HFF-Myc (cell line): ENCODE data around the gene CDH4.

Source experiments
- DNase-seq: peaks from one replicate; pipeline ENCODE4 v3.0.0-alpha.2; 2011; ENCODE audit warnings: low read depth; ENCODE audit errors: extremely low read depth
- H3K4me3 ChIP-seq: replicated peaks from 2 replicates; pipeline ENCODE4 v1.5.1; 2011; ENCODE audit warnings: low read depth, mild to moderate bottlenecking, control low read depth, low read length
- TF ChIP-seq, protein P1 (sequence below): IDR thresholded peaks from 2 replicates; pipeline ENCODE4 v1.5.1; 2012; ENCODE audit warnings: mild to moderate bottlenecking, low read depth, low read length, control low read depth; ENCODE audit errors: missing control alignments

Gene CDH4

DNA sequence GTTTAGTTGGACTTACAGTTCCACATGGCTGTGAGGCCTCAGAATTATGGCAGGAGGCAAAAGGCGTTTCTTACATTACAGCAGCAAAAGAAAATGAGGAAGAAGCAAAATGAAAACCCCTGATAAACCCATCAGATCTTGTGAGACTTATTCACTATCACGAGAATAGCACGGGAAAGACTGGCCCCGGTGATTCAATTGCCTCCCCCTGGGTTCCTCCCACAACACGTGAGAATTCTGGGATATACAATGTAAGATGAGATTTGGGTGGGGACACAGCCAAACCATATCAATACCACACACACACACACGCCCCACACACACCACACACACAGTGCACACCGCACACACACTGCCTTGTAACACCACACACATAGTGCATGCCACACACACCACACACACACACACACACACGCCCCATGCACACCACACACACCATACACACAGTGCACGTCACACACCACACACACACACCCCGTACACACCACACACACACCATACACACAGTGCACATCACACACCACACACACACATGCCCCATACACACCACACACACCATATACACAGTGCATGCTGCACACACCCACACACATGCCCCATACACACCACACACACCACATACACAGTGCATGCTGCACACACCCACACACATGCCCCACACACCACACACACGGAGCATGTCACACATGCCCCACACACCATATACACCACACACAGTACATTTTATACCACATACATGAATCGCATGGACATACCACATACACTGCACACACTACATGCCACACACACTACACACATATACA lies 503.1 kb downstream of the CDH4 start:
- no peak for DNase-seq
- TF ChIP-seq, protein P1, sequence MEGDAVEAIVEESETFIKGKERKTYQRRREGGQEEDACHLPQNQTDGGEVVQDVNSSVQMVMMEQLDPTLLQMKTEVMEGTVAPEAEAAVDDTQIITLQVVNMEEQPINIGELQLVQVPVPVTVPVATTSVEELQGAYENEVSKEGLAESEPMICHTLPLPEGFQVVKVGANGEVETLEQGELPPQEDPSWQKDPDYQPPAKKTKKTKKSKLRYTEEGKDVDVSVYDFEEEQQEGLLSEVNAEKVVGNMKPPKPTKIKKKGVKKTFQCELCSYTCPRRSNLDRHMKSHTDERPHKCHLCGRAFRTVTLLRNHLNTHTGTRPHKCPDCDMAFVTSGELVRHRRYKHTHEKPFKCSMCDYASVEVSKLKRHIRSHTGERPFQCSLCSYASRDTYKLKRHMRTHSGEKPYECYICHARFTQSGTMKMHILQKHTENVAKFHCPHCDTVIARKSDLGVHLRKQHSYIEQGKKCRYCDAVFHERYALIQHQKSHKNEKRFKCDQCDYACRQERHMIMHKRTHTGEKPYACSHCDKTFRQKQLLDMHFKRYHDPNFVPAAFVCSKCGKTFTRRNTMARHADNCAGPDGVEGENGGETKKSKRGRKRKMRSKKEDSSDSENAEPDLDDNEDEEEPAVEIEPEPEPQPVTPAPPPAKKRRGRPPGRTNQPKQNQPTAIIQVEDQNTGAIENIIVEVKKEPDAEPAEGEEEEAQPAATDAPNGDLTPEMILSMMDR, result no peak
- no peak overlapping the region for H3K4me3 ChIP-seq

DNA sequence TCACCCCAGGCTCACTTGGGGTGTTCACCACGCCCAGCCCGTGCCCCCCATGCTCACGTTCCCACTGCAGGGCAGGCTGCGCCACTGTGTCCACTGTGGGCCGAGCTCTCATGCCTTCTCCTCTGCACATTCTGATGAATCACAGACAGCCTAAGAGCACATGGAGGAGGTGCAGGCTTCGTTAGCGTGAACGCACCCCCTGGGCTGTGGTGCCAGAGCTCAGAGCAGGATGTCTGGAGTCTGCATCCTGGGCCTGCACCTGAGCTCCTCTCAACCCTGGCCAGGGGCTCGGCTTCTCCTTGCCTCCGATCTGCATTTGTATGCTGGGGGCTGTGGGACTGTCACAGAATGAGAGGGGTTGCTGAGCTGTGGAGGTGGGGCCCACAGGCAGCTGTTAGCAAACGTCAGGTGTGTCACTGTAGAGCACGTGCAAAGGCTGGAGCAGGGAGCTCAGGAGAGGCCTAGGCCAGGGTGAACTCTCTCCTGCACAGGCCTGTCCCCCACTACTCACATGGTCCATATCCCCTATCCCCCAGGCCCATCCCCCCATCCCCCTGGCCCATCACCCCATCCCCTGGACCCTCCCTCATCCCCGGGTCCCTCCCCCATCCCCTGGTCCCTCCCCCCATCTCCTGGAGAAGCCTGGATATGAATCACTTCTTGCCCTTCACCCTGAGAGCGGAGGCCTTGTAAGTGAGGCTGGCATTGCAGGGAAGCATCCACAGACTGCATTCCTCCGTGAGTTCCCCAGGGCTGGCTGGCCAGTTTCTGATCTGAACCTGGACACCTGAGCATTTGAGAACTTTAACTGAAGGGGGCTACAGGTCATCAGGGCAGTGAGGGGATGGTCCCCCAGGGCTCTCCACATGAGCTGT lies 504.1 kb downstream of the CDH4 start:
- H3K4me3 ChIP-seq, result no peak overlapping the region
- TF ChIP-seq, protein P1, result no peak
- DNase-seq, result no peak

DNA sequence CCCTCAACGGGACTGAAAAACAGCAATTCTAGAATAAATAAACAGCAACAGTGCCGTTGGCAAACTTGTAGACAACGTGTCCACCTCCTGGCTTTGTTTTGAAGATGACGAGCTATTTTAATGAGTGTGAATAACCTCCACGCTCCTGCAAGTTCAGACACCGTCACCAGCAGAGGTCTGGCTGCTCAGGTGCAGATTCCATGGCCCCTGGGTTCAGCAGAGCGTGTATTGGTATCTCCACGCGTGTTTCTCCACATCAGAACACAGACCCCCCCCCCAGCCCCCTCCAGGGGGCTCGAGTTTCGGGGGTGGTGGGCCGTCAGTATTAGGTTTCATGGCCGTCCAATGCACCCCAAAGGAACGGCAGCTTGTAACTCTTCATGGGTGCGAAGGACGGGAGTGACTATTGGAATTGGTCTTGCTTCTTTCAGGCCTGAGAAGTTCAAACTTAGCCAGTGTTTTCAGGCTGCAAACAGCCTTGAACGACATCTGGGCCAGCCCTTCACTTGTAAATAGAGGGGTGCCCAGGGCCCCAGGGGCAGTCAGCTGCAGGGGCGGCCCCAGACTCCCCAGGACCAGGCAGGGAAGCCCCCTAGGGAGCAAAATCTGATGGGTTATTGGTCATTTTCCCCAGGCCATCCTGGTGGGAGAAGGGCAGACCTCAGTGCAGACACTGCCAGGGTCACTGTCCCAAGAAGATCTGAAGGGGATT lies 505.1 kb downstream of the CDH4 start:
- no peak for DNase-seq
- TF ChIP-seq, protein P1, result no peak
- H3K4me3 ChIP-seq, result no peak overlapping the region

DNA sequence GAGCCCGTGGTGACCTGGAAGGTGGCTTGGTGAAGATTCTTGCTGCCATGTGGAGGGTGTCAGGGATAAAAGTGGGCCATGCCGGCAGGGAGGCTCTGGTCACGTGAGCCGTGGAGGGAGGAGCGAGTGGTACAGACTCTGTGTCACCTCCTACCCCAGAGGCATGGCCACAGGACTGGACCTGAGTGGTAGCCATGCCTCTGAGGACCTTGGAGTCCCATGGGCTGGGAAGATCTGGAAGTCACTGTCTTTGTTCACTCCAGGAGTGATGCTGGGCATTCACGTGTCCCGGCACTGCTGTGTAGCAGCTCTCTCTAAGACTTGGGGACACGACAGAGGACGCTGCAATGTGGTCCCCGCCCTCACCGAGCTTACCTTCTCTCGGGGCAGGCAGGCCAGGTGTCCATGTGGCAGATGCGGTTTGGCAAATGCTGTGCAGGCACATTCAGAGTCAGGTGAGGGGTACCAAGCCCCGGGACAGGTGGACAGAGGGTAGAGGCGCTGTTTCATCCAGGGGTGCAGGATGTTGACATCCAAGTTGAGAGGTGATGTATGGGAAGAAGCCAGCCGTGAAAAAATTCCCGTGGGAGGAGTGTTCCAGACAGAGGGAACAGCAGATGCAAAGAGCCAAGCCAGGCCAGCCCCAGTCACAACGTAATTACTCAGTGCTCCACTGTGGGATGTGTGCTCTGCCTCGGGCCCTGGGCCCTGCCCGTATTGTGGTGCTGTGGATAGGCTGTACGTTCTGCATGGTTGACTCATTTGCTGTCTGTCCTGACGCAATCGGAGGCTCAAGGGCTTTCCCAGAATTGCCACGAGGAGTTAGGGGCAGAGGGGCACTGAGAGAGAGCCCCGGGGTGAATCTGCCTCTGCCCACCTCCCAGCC lies 505.9 kb downstream of the CDH4 start:
- TF ChIP-seq, protein P1, result no peak
- H3K4me3 ChIP-seq, result no peak overlapping the region
- no peak for DNase-seq

DNA sequence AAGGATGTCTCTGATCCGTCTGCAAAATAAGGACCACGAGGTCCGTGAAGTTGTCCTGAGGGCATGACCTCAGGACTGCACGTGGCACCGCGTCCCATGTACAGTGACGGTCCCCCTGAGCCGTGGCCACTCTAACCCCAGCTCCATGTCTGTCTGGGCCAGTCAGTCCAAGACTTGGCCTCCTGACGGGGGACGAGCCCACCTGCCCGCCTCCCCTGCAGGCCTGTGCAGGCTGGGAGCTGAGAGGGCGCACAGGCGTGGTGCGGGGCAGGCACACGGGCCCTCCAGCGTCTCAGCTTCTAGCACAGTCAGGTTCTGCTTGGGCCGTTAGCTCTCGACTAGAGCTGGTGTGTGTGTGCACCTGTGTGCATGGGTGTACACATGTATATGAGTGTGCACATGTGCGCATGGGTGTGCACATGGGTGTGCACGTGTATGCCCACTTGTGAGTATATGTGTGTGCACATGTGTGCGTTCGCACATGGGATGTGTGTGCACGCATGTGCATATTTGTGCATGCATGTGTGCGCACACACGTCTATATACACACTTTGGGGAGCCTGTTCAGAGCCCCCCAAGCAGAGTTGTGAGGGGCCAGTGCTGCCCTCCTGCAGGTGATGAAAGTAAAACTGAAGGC lies 506.6 kb downstream of the CDH4 start:
- TF ChIP-seq, protein P1, result no peak
- H3K4me3 ChIP-seq, result no peak overlapping the region
- no peak for DNase-seq
